Measurements from ENCODE around the gene POLG2. TPM values are rescaled to one million over a fixed set of nuclear protein-coding genes. Genes with fewer than 3 reads are reported as not detected.

The POLG2 gene
- total and polyA plus RNA-seq, 2 of the 8 experiments (the other 6 are each of a cell fraction or from before 2014, with no cell fraction given): 9.7 to 34.3 TPM

DNA sequence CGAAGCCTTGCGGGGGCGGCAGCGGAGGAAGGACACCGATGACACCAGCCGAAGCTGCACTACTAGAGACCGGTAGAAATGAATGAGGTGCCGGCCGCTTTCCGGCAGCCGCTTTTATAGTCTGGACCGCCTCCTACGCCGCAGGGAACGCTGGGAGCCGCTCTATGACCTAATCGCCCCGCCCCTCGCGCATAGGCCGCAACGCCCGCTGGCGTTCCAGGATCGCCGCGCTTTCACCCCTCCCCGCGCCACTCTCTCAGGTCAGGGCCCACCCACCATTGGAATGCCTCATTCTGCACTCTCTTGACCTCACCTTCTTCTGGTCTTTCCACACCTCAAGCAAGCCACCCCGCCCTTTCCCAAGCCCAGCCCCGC, 9.3 kb upstream of the POLG2 start, which contains the start of gene DDX5 (continued):
- no peak for TF ChIP-seq EZH2 (IDR thresholded peaks at IDR 0.05; ENCODE audit: low read depth, low read length, severe bottlenecking)
- no peak for TF ChIP-seq RXRA (IDR thresholded peaks at IDR 0.05; ENCODE audit: insufficient read depth, low read depth, low read length)
- TF ChIP-seq SP2 (IDR thresholded peaks at IDR 0.05; ENCODE audit: low read length): no peak
- TF ChIP-seq SIX5 (IDR thresholded peaks at IDR 0.05; ENCODE audit: low read depth, low read length): no peak
- TF ChIP-seq RBBP5 (IDR thresholded peaks at IDR 0.05; ENCODE audit: borderline replicate concordance, low read depth, low read length): no peak
- peak; percentile 98 for TF ChIP-seq TAF7 (optimal IDR thresholded peaks at IDR 0.05; ENCODE audit: borderline replicate concordance, low read depth, low read length)
- TF ChIP-seq RNF2 (IDR thresholded peaks at IDR 0.05; ENCODE audit: borderline replicate concordance, low read depth, low read length, missing control alignments, poor library complexity, severe bottlenecking): no peak
- TF ChIP-seq, protein P1, sequence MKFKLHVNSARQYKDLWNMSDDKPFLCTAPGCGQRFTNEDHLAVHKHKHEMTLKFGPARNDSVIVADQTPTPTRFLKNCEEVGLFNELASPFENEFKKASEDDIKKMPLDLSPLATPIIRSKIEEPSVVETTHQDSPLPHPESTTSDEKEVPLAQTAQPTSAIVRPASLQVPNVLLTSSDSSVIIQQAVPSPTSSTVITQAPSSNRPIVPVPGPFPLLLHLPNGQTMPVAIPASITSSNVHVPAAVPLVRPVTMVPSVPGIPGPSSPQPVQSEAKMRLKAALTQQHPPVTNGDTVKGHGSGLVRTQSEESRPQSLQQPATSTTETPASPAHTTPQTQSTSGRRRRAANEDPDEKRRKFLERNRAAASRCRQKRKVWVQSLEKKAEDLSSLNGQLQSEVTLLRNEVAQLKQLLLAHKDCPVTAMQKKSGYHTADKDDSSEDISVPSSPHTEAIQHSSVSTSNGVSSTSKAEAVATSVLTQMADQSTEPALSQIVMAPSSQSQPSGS (IDR thresholded peaks at IDR 0.05; ENCODE audit: low read length): no peak
- no peak for TF ChIP-seq CTBP2 (IDR thresholded peaks at IDR 0.05; ENCODE audit: borderline replicate concordance, insufficient read depth, insufficient read length, low read length)
- TF ChIP-seq CBX8 (IDR thresholded peaks at IDR 0.05; ENCODE audit: borderline replicate concordance, low read depth, low read length): no peak
- no peak for TF ChIP-seq CHD2 (IDR thresholded peaks at IDR 0.05; ENCODE audit: low read length)
- TF ChIP-seq CEBPB (IDR thresholded peaks at IDR 0.05; ENCODE audit: low read depth, low read length): no peak
- peak; percentile 98 for TF ChIP-seq TBP (IDR thresholded peaks at IDR 0.05; ENCODE audit: low read depth, low read length)
- TF ChIP-seq HDAC6 (IDR thresholded peaks at IDR 0.05; ENCODE audit: low read depth, low read length): no peak
- TF ChIP-seq SRF (IDR thresholded peaks at IDR 0.05; ENCODE audit: low read depth, low read length): no peak
- peak; percentile 99 for TF ChIP-seq POLR2A (IDR thresholded peaks at IDR 0.05; ENCODE audit: control extremely low read depth in 1 of 2, low read depth in 2 of 2, low read length in 2 of 2)
- no peak for TF ChIP-seq FOSL1 (IDR thresholded peaks at IDR 0.05; ENCODE audit: insufficient read depth, low read depth, low read length)
- TF ChIP-seq RAD21 (IDR thresholded peaks at IDR 0.05 in 1 of 2, conservative IDR thresholded peaks at IDR 0.05 in 1 of 2; ENCODE audit: low read depth in 2 of 2, low read length in 2 of 2): no peak
- no peak for TF ChIP-seq BCL11A (IDR thresholded peaks at IDR 0.05; ENCODE audit: low read depth in 2 of 2, low read length in 2 of 2)
- TF ChIP-seq CTCF (IDR thresholded peaks at IDR 0.05; ENCODE audit: control extremely low read depth in 1 of 3, insufficient read depth in 1 of 3, low read depth in 1 of 3, low read length in 3 of 3): no peak
- TF ChIP-seq JUN (IDR thresholded peaks at IDR 0.05; ENCODE audit: low read depth, low read length): 0 out of 2 replicates have a peak, but pooled peaks have one; percentile 20
